ENCODE measurements around the gene SNRPA1.

SNRPA1 gene

DNA sequence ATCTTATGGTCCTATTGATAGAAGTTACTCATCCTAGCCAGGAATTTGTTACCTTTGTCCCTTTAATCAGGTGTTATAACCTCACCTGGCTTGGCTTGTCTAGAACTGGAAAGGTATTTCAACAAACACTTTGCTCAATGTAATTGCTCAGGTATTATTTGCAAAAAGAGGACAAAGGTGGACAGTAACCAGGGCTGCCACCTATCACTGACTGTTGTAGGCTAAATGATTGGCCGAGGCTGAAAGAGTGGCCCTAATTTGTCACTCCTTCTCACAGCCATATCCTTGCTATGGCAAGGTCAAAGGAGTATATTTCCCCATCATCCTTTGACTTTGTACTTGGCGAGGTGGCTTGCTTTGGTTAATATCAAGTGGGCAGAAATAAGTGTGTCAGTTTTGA lies 15.0 kb downstream of the SNRPA1 start:
- H3K27ac ChIP-seq, result no peak overlapping the region
- no peak overlapping the region for H3K4me3 ChIP-seq (ENCODE audit: low read depth in 1 of 2, low read length in 1 of 2)
- TF ChIP-seq, protein P1, sequence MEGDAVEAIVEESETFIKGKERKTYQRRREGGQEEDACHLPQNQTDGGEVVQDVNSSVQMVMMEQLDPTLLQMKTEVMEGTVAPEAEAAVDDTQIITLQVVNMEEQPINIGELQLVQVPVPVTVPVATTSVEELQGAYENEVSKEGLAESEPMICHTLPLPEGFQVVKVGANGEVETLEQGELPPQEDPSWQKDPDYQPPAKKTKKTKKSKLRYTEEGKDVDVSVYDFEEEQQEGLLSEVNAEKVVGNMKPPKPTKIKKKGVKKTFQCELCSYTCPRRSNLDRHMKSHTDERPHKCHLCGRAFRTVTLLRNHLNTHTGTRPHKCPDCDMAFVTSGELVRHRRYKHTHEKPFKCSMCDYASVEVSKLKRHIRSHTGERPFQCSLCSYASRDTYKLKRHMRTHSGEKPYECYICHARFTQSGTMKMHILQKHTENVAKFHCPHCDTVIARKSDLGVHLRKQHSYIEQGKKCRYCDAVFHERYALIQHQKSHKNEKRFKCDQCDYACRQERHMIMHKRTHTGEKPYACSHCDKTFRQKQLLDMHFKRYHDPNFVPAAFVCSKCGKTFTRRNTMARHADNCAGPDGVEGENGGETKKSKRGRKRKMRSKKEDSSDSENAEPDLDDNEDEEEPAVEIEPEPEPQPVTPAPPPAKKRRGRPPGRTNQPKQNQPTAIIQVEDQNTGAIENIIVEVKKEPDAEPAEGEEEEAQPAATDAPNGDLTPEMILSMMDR (IDR thresholded peaks at IDR 0.05), result no peak
- H3K27me3 ChIP-seq, result no peaks in the 10 kb centered on the region
- H3K36me3 ChIP-seq, result peaks cover 50% of the 10 kb centered on the region
- H3K4me1 ChIP-seq (ENCODE audit: control insufficient read depth in 1 of 2, insufficient read depth in 1 of 2, low read depth in 1 of 2, low read length in 1 of 2), result peaks cover 13% of the 10 kb centered on the region in 2 experiments
- H3K9me3 ChIP-seq, result no peaks in the 10 kb centered on the region

DNA sequence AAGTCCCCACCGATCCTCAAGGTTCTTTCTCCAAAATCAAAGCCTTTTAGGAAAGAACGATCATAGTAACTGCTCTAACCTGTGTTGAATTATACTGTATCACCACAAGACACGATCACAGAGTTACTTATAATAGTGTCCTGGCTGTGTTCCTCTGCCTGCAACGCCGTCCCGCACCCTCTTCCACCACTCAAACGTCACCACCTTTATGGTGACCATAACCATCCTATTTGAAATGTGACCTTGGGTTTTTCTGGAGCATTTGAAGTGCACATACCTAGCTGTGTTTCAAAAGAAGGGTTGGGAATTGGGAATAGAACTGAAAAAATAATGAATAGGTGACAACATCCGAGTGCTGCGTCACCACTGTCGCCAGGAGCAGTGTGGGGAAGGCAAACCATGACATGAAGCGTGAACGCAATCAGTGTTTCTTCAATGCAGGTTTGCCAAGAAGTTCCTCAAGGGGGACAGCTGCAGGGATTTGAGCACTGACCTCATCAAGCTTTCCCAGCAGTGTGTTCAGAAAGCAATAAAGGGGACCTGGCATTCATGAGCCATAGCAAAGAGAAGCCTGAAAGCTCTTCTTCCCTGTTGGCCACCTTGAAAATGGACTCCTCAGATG lies 17.0 kb downstream of the SNRPA1 start:
- Histone ChIP-seq H3K27ac (no peak overlapping the region), H3K27me3 (no peaks in the 10 kb centered on the region), H3K4me1 (ENCODE audit: control insufficient read depth in 1 of 2, insufficient read depth in 1 of 2, low read depth in 1 of 2, low read length in 1 of 2) (peaks cover 13% of the 10 kb centered on the region in 2 experiments), H3K36me3 (peaks cover 52% of the 10 kb centered on the region), H3K4me3 (ENCODE audit: low read depth in 1 of 2, low read length in 1 of 2) (peak overlapping the region; percentile 74 to 97), H3K9me3 (no peaks in the 10 kb centered on the region)
- TF ChIP-seq, protein P1 (IDR thresholded peaks at IDR 0.05), result no peak

DNA sequence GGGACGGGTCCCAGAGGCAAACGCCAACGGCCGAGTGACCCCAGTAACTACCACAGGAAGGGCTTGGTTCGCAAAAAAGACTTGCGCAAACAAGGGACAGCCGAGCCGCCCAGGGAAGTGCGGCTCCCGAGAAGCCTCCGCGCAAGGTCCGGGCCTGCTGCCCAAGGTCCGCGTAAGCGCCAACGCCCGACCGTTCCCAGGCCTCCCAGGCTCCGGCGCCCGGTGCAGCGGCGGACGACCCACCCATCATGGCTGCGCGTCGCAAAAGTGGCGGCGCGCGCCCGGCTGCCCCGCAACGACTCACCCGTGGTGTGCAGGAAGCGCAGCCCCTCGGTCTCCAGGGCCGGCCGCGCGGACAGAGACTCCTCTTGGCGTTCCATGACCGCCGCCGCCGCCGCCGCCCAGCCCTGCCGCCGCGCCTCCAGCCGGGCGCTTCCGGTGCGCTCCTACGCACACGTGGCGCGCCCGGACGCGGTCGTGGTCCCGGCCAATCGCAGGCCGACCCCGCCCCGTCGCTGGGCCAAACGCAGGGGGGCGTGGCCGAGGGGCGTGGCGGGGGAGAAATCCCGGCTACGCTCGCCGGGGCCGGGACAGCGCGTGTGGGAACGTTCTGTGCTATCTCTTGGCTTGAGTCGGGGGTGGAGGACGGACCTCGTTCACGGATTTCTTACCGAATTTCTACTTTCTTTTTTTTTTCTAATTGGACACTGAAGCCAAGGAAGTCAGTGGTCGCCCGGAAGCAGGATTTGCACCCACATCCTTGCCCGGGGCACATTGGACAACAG lies 17.8 kb downstream of the SNRPA1 start, which contains the start of gene SELENOS:
Gene SELENOS (minus strand): TSS at position 448 of the 785 bp plus-strand sequence. CDS start 68 bp downstream, at position 380.
- Histone ChIP-seq H3K36me3 (peaks cover 52% of the 10 kb centered on the region), H3K4me1 (ENCODE audit: control insufficient read depth in 1 of 2, insufficient read depth in 1 of 2, low read depth in 1 of 2, low read length in 1 of 2) (peaks cover 13% of the 10 kb centered on the region in 2 experiments), H3K9me3 (no peaks in the 10 kb centered on the region), H3K27me3 (no peaks in the 10 kb centered on the region), H3K27ac (peak within 1 kb of the TSS; percentile 88), H3K4me3 (ENCODE audit: low read depth in 1 of 2, low read length in 1 of 2) (peak within 1 kb of the TSS; percentile 74 to 97)
- TF ChIP-seq, protein P1 (IDR thresholded peaks at IDR 0.05), result peak; percentile 57

DNA sequence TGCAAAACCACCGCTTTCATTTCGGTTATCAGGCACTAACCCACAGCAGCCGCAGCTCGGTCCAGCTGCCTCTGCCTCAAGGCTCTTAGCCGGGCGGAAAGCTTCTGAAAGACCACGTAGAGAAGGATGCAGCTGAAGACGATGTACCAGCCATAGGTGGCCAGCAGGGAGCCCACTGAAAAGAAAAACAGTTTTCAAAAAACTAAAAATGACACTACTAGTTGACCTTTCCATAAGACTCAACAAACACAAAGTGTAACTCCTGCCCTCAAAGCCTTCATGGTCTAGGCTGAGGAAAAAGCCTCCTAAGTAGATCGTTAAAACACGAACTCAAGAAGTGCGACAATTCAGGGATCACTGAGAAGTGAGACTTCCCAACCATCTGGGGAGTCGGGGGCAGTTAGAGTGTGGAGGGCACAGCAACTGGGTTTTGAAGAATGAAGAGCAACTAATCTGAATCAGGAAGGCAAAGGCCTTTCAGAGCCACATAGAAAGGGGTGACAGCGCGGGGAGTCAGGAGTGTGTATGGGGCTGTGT lies 18.5 kb downstream of the SNRPA1 start:
- H3K4me3 ChIP-seq (ENCODE audit: low read depth in 1 of 2, low read length in 1 of 2), result peak overlapping the region; percentile 74 to 97
- TF ChIP-seq, protein P1 (IDR thresholded peaks at IDR 0.05), result no peak
- peaks cover 13% of the 10 kb centered on the region in 2 experiments for H3K4me1 ChIP-seq (ENCODE audit: control insufficient read depth in 1 of 2, insufficient read depth in 1 of 2, low read depth in 1 of 2, low read length in 1 of 2)
- peak overlapping the region; percentile 88 for H3K27ac ChIP-seq
- peaks cover 52% of the 10 kb centered on the region for H3K36me3 ChIP-seq
- no peaks in the 10 kb centered on the region for H3K27me3 ChIP-seq
- no peaks in the 10 kb centered on the region for H3K9me3 ChIP-seq

DNA sequence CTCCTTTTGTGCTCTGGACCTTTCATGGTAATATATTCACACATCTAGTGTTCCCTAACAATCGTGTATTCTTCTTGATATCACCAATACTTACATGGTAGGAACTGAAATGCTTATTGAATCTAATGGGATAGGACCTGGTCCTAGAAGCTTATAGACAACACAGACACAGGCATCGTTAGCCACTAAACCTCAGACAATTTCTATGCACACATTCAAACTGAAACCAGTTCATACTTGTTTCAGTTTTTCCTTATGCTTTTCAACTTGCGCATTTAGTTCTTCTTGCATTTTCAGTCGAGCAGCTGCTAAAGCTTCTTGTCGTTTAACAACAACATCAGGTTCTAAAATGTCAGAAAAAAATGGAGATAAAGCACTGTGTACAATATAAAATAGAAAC lies 20.0 kb downstream of the SNRPA1 start:
- Histone ChIP-seq H3K4me1 (ENCODE audit: control insufficient read depth in 1 of 2, insufficient read depth in 1 of 2, low read depth in 1 of 2, low read length in 1 of 2) (peaks cover 13% of the 10 kb centered on the region in 2 experiments), H3K4me3 (ENCODE audit: low read depth in 1 of 2, low read length in 1 of 2) (no peak overlapping the region), H3K27ac (no peak overlapping the region), H3K36me3 (peaks cover 52% of the 10 kb centered on the region), H3K27me3 (no peaks in the 10 kb centered on the region), H3K9me3 (no peaks in the 10 kb centered on the region)
- TF ChIP-seq, protein P1 (IDR thresholded peaks at IDR 0.05), result no peak

All from neutrophil (primary cell).